H1 (cell line): ENCODE data around the gene BMP2. TPM values are rescaled to one million over a fixed set of nuclear protein-coding genes. Genes with fewer than 3 reads are reported as not detected.
A peak's percentile ranks its signal among the peaks of the same experiment; 100 is the strongest.

ENCODE experiments used
- CTCF ChIA-PET: fragments of 300-600 bp; sonication (Branson Sonifier 250); formaldehyde crosslinking; loops from one replicate; lab custom pipeline; 2021; ENCODE audit not compliant: partially characterized antibody; lab: Charles Lee
- POLR2A ChIA-PET: fragments of 300-600 bp; sonication (Branson Sonifier 250); formaldehyde crosslinking; loops from one replicate; lab custom pipeline; 2021; ENCODE audit warnings: inconsistent platforms; ENCODE audit not compliant: partially characterized antibody; lab: Charles Lee
- DNase-seq, 2 experiments: peaks; one replicate each; pipeline versions ENCODE4 v3.0.0 to v3.0.0-alpha.2; 2010 to 2022; ENCODE audit warnings: low spot score in 2 of 2, low read depth in 1 of 2, mixed read lengths in 1 of 2
- FAIRE-seq: peaks from 2 replicates; lab custom pipeline; 2011; peaks lifted over from hg19 to GRCh38; lab: Jason Lieb, UNC
- H2AFZ ChIP-seq: 2 replicates; pipeline ENCODE4 v1.8.1; 2012; ENCODE audit warnings: low read length, inconsistent platforms
- H2AK5ac ChIP-seq: 2 replicates; pipeline ENCODE4 v1.6.1; 2013; ENCODE audit warnings: low read depth, low read length
- H2BK120ac ChIP-seq: replicated peaks from 2 replicates; pipeline ENCODE3; 2013; ENCODE audit warnings: low read depth, low read length, inconsistent platforms
- H2BK12ac ChIP-seq: 2 replicates; pipeline ENCODE4 v1.6.1; 2013; ENCODE audit warnings: low read depth, low read length
- H2BK15ac ChIP-seq: 2 replicates; pipeline ENCODE4 v1.6.1; 2013; ENCODE audit warnings: low read length
- H2BK20ac ChIP-seq: 2 replicates; pipeline ENCODE4 v1.6.1; 2013; ENCODE audit warnings: low read length
- H2BK5ac ChIP-seq: 2 replicates; pipeline ENCODE4 v1.6.1; 2013; ENCODE audit warnings: low read depth, low read length
- H3K14ac ChIP-seq: 2 replicates; pipeline ENCODE4 v1.6.1; 2013; ENCODE audit warnings: inconsistent platforms; ENCODE audit not compliant: insufficient read length
- H3K18ac ChIP-seq: 2 replicates; pipeline ENCODE4 v1.6.1; 2013; ENCODE audit warnings: low read length; ENCODE audit errors: extremely low read depth
- H3K23ac ChIP-seq: 2 replicates; pipeline ENCODE4 v1.6.1; 2013; ENCODE audit warnings: inconsistent platforms; ENCODE audit not compliant: insufficient read length
- H3K23me2 ChIP-seq: 2 replicates; pipeline ENCODE4 v1.6.1; 2013; ENCODE audit warnings: low read depth, low read length
- H3K27ac ChIP-seq: 2 replicates; pipeline ENCODE4 v1.6.1; 2011; ENCODE audit warnings: low read depth, low read length, inconsistent platforms
- H3K27me3 ChIP-seq, 4 experiments: replicated peaks in 1 of 4; 1 replicate in 1 of 4; 2 replicates in 3 of 4; pipeline versions ENCODE4 v1.6.1 to v1.8.1; 2011 to 2013; ENCODE audit warnings: low read length in 3 of 4, mild to moderate bottlenecking in 3 of 4, inconsistent platforms in 2 of 4, mixed read lengths in 2 of 4, moderate library complexity in 1 of 4; ENCODE audit not compliant: control insufficient read depth in 3 of 4, insufficient read depth in 3 of 4; ENCODE audit errors: extremely low read depth in 1 of 4
- H3K36me3 ChIP-seq, 4 experiments: 2 replicates each; pipeline versions ENCODE4 v1.6.1 to v1.8.1; 2011 to 2013; ENCODE audit warnings: mild to moderate bottlenecking in 4 of 4, low read length in 3 of 4, moderate library complexity in 2 of 4, control low read depth in 1 of 4, inconsistent platforms in 1 of 4; ENCODE audit not compliant: insufficient read depth in 4 of 4, control insufficient read depth in 2 of 4
- H3K4ac ChIP-seq: replicated peaks from 2 replicates; pipeline ENCODE3; 2013; ENCODE audit warnings: low read length, low read depth, mixed read lengths, inconsistent platforms; ENCODE audit not compliant: insufficient read length
- H3K4me1 ChIP-seq, 4 experiments: replicated peaks in 1 of 4; 1 replicate in 1 of 4; 2 replicates in 3 of 4; pipeline versions ENCODE4 v1.6.1 to v1.8.1; 2011 to 2013; ENCODE audit warnings: low read length in 3 of 4, inconsistent platforms in 2 of 4, mixed read lengths in 1 of 4; ENCODE audit not compliant: insufficient read depth in 4 of 4, control insufficient read depth in 3 of 4
- H3K4me2 ChIP-seq, 2 experiments: 2 replicates each; pipeline versions ENCODE4 v1.6.1 to v1.8.1; 2011 to 2013; ENCODE audit warnings: low read depth in 2 of 2, low read length in 2 of 2, control low read depth in 1 of 2, inconsistent platforms in 1 of 2, mild to moderate bottlenecking in 1 of 2; ENCODE audit not compliant: insufficient read depth in 1 of 2
- H3K4me3 ChIP-seq, 4 experiments: fragments of 200-600, 300-600 bp in 1 of 4; sonication (generic), shearing (Covaris generic), sonication (Bioruptor Twin) in 1 of 4; 2 replicates each; pipeline versions ENCODE4 v1.5.1 to v1.8.1; 2011 to 2016; ENCODE audit warnings: low read length in 4 of 4, low read depth in 3 of 4, control low read depth in 2 of 4, inconsistent platforms in 2 of 4, mild to moderate bottlenecking in 2 of 4, mixed read lengths in 1 of 4, moderate library complexity in 1 of 4; ENCODE audit not compliant: insufficient read depth in 2 of 4; ENCODE audit errors: extremely low read depth in 1 of 4
- H3K56ac ChIP-seq: replicated peaks from 2 replicates; pipeline ENCODE3; 2013; ENCODE audit warnings: low read depth, mild to moderate bottlenecking, mixed read lengths, low read length, inconsistent platforms; ENCODE audit not compliant: insufficient read length
- H3K79me1 ChIP-seq: 2 replicates; pipeline ENCODE4 v1.6.1; 2013; ENCODE audit warnings: low read depth, low read length, control low read depth
- H3K79me2 ChIP-seq, 2 experiments: 2 replicates each; pipeline versions ENCODE4 v1.6.1 to v1.8.1; 2012 to 2013; ENCODE audit warnings: low read length in 2 of 2, mild to moderate bottlenecking in 2 of 2, inconsistent platforms in 1 of 2; ENCODE audit not compliant: insufficient read depth in 2 of 2, control insufficient read depth in 1 of 2
- H3K9ac ChIP-seq, 4 experiments: replicated peaks in 1 of 4; 1 replicate in 1 of 4; 2 replicates in 3 of 4; pipeline versions ENCODE4 v1.6.1 to v1.8.1; 2011 to 2013; ENCODE audit warnings: low read depth in 3 of 4, low read length in 3 of 4, control low read depth in 2 of 4, mild to moderate bottlenecking in 2 of 4, moderate library complexity in 2 of 4, inconsistent platforms in 1 of 4; ENCODE audit errors: extremely low read depth in 1 of 4
- H3K9me3 ChIP-seq, 2 experiments: 2 replicates each; pipeline versions ENCODE4 v1.6.1 to v1.8.1; 2012 to 2013; ENCODE audit warnings: mild to moderate bottlenecking in 2 of 2, moderate library complexity in 2 of 2, control low read depth in 1 of 2, inconsistent platforms in 1 of 2, low read depth in 1 of 2, low read length in 1 of 2, mixed read lengths in 1 of 2; ENCODE audit not compliant: insufficient read depth in 2 of 2
- H4K20me1 ChIP-seq, 2 experiments: replicated peaks in 1 of 2; 2 replicates each; pipeline versions ENCODE3 to v1.8.1; 2011 to 2013; ENCODE audit warnings: inconsistent platforms in 2 of 2, low read length in 2 of 2, mild to moderate bottlenecking in 1 of 2; ENCODE audit not compliant: insufficient read depth in 2 of 2, control insufficient read depth in 1 of 2
- H4K5ac ChIP-seq: 2 replicates; pipeline ENCODE4 v1.6.1; 2013; ENCODE audit warnings: low read length, low read depth, mixed read lengths, inconsistent platforms; ENCODE audit not compliant: insufficient read length
- H4K8ac ChIP-seq: 2 replicates; pipeline ENCODE4 v1.8.0; 2013; ENCODE audit warnings: mild to moderate bottlenecking, moderate library complexity, low read length, inconsistent platforms; ENCODE audit not compliant: insufficient read depth; ENCODE audit errors: extremely low read depth
- H4K91ac ChIP-seq: replicated peaks from 2 replicates; pipeline ENCODE3; 2013; ENCODE audit warnings: low read length, mixed read lengths, inconsistent platforms; ENCODE audit not compliant: insufficient read length
- CBX5 ChIP-seq: fragments of 300-800, 300-1000 bp; sonication (generic); IDR thresholded peaks from 2 replicates; pipeline ENCODE4 v1.7.1; 2016; ENCODE audit warnings: antibody characterized with exemption, low read length, low read depth
- E2F6 ChIP-seq: IDR thresholded peaks from 2 replicates; pipeline ENCODE4 v1.6.1; 2012; ENCODE audit warnings: inconsistent platforms
- FOSL1 ChIP-seq: IDR thresholded peaks from 2 replicates; pipeline ENCODE4 v1.6.1; 2011; ENCODE audit warnings: mild to moderate bottlenecking, low read depth, low read length, moderate library complexity; ENCODE audit not compliant: insufficient read depth
- HDAC6 ChIP-seq: IDR thresholded peaks from one replicate; pipeline ENCODE4 v1.7.1; 2012; ENCODE audit warnings: low read depth, mild to moderate bottlenecking, inconsistent platforms, low read length, moderate library complexity
- JUND ChIP-seq: IDR thresholded peaks from 2 replicates; pipeline ENCODE4 v1.6.1; 2011; ENCODE audit warnings: mild to moderate bottlenecking, improper control_type of control experiment, low read length
- MAX ChIP-seq: IDR thresholded peaks from 2 replicates; pipeline ENCODE4 v1.6.1; 2012; ENCODE audit warnings: inconsistent platforms
- NRF1 ChIP-seq: IDR thresholded peaks from 2 replicates; pipeline ENCODE4 v1.6.1; 2011; ENCODE audit warnings: mild to moderate bottlenecking, low read depth, low read length, improper control_type of control experiment
- POLR2AphosphoS5 ChIP-seq: IDR thresholded peaks from 2 replicates; pipeline ENCODE4 v1.6.1; 2011; ENCODE audit warnings: low read depth, low read length
- RFX5 ChIP-seq: IDR thresholded peaks from 2 replicates; pipeline ENCODE4 v1.6.1; 2011; ENCODE audit warnings: low read depth, low read length, improper control_type of control experiment, borderline replicate concordance
- RNF2 ChIP-seq: fragments of 200-900, 300-1000 bp; sonication (generic); IDR thresholded peaks from 2 replicates; pipeline ENCODE4 v1.7.1; 2016; ENCODE audit warnings: borderline replicate concordance, low read depth, mild to moderate bottlenecking, antibody characterized with exemption, low read length; ENCODE audit not compliant: poor library complexity, severe bottlenecking; ENCODE audit errors: missing control alignments
- SP1 ChIP-seq: IDR thresholded peaks from 2 replicates; pipeline ENCODE4 v1.6.1; 2011; ENCODE audit warnings: low read depth, low read length
- WGBS, 2 experiments: shearing (Covaris generic) in 1 of 2; methylation state at CpG; one replicate each; pipeline versions ENCODE4 v1.1.6 to v1.1.7; 2013 to 2015; ENCODE audit warnings: low lambda C conversion rate in 2 of 2, mixed read lengths in 2 of 2, inconsistent platforms in 1 of 2, low coverage in 1 of 2, missing lambda C conversion rate in 1 of 2; ENCODE audit not compliant: insufficient replicate concordance in 2 of 2, insufficient coverage in 1 of 2, insufficient read length in 1 of 2; ENCODE audit errors: extremely low coverage in 1 of 2, missing lambda C conversion rate in 1 of 2; 5-methylcytosine and 5-hydroxymethylcytosine counted together
- polyA plus RNA-seq, 7 experiments: library from polyadenylated mRNA; depleted of rRNA in 3 of 7; stranded (reverse) in 5 of 7; unstranded in 2 of 7; fragments of >200 nt in 5 of 7; fragments of 200-250 nt in 2 of 7; gene quantifications; 1 replicate in 5 of 7; 2 replicates in 1 of 7; 4 replicates in 1 of 7; pipeline versions ENCODE4 v1.2.1 to v1.2.3, GENCODE V29; 2011 to 2013; ENCODE audit warnings: missing spikeins in 2 of 7, mixed read lengths in 2 of 7
- total RNA-seq: library from RNA; stranded (reverse); fragmentation: NEBNext Ultra II Directional; extraction: Animal tissue kit (Norgen Biotek cat#: 25700); gene quantifications from 2 replicates; pipeline ENCODE4 v1.2.1, GENCODE V29; 2021

Gene BMP2
- total and polyA plus RNA-seq, 2 of the 8 experiments (the other 6 are each of a cell fraction or from before 2014, with no cell fraction given) = 1.8 to 3.6 TPM

- Histone ChIP-seq H3K4me2 (no peak overlapping the region), H2BK120ac (no peak overlapping the region), H2AFZ (peak overlapping the region; percentile 71; the same call in 1 of the 2 replicates), H3K4ac (no peak overlapping the region), H2BK15ac (no peak overlapping the region), H3K79me1 (no peaks in the 10 kb centered on the region), H2BK12ac (no peak overlapping the region; the same call in 1 of the 2 replicates), H3K9ac (no peak overlapping the region), H2BK20ac (no peak overlapping the region), H3K56ac (no peak overlapping the region), H3K23ac (no peak overlapping the region), H3K4me3 (no peak overlapping the region), H4K20me1 (no peaks in the 10 kb centered on the region), H2AK5ac (no peak overlapping the region), H3K4me1 (no peaks in the 10 kb centered on the region), H3K18ac (no peak overlapping the region), H3K9me3 (no peaks in the 10 kb centered on the region; a peak in 1 of 4 replicates), H4K91ac (no peak overlapping the region), H4K5ac (no peak overlapping the region), H3K14ac (no peak overlapping the region), H3K36me3 (no peaks in the 10 kb centered on the region), H4K8ac (no peak overlapping the region), H2BK5ac (no peak overlapping the region), H3K23me2 (no peaks in the 10 kb centered on the region), H3K79me2 (no peaks in the 10 kb centered on the region), H3K27me3 (no peaks in the 10 kb centered on the region), H3K27ac (no peak overlapping the region)
- CTCF ChIA-PET = interaction anchor here (0.6 to 2.3 kb wide), 14 partner anchors 13 to 550 kb away, joined by 3 to 10 read pairs (median 4); no protein-coding TSS in a partner anchor
- FAIRE-seq (no peak), DNase-seq (no peak)
- WGBS, 2 experiments = 87% methylated on average over 8 of the region's 8 CpGs; no CpG with 5 or more reads in 1 of the 2 experiments
- POLR2A ChIA-PET = no interaction called here
- TF ChIP-seq E2F6 (no peak), JUND (no peak), CBX5 (no peak), RFX5 (no peak), RNF2 (no peak), MAX (no peak), HDAC6 (no peak), NRF1 (no peak), SP1 (no peak), POLR2AphosphoS5 (no peak), FOSL1 (no peak)
Measured at GRCh38 chr20:6735942-6736845, 31.3 kb upstream of the BMP2 start.
